Myocyte (in vitro differentiated cells): ENCODE data around the gene ZBTB44. TPM values are rescaled to one million over a fixed set of nuclear protein-coding genes. Genes with fewer than 3 reads are reported as not detected.
A peak's percentile ranks its signal among the peaks of the same experiment; 100 is the strongest.
"Not testable (repeated sequence)": the region's sequence is repeated elsewhere in the genome, so short reads cannot be mapped to it uniquely, and the experiment has no call there.

ENCODE experiments used
- DNase-seq: peaks from one replicate; pipeline ENCODE4 v3.0.0-alpha.2; 2012; ENCODE audit warnings: low read depth
- polyA plus RNA-seq: library from polyadenylated mRNA; unstranded; fragments of >200 nt; gene quantifications from one replicate; pipeline ENCODE4 v1.2.1, GENCODE V29; 2012; ENCODE audit warnings: missing spikeins
- total RNA-seq: library from RNA; depleted of rRNA; stranded (reverse); fragments of >200 nt; gene quantifications from 2 replicates; pipeline ENCODE4 v1.2.3, GENCODE V29; 2014

The ZBTB44 gene, protein sequence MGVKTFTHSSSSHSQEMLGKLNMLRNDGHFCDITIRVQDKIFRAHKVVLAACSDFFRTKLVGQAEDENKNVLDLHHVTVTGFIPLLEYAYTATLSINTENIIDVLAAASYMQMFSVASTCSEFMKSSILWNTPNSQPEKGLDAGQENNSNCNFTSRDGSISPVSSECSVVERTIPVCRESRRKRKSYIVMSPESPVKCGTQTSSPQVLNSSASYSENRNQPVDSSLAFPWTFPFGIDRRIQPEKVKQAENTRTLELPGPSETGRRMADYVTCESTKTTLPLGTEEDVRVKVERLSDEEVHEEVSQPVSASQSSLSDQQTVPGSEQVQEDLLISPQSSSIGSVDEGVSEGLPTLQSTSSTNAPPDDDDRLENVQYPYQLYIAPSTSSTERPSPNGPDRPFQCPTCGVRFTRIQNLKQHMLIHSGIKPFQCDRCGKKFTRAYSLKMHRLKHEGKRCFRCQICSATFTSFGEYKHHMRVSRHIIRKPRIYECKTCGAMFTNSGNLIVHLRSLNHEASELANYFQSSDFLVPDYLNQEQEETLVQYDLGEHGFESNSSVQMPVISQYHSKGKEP
- total RNA-seq: 20.5 and 28.3 TPM in 2 replicates
- polyA plus RNA-seq: 5.5 TPM

DNA sequence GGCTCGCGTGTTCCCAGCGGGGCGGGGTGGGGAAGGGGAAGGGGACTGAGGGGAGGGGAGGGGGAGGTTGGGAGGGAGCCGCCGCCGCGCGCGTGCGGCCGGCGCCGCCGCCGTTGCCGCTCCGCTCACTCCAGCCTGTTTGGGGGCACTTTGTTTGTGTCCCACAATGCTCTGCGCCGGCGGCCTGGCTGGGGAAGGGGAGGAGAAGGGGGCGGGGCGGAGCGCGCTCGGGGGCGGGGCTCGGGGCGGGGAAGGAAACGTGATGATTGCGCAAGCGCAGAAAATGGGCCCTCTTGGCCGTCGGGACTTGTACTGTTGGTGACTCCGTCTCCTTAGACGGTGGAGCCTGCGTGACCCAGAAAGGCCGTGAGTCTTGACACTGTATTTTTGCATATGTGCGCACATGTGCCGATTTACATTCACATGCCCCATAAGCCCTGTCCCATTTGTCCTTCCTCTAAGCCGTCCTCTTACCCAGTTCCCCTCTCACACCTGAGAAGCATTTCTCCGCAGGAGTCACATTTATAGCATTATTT is at the start of gene ZBTB44:
Gene ZBTB44, minus strand, starts transcription at position 168 of the 536 bp plus-strand sequence. CDS start 53,044 bp downstream, outside the sequence.
- DNase-seq: peak; percentile 91

DNA sequence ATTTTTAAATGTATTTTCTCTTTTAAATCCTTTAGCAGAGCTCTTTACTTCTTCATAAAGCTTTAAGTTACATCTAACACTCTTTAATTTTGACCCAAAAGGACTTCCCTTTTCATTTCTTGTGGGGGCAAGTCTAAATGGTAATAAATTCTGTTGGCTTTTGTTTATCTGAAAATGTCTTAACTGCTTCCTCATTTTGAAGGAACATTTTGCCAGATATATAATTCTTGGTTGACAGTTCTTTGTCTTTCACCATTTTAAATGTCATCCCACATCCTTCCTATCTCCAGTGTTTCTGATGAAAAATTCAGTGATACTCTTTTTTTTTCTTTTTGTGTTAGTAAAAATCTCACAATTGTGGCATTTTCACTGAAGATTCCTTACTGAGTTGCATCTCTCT is 44.7 kb upstream of the ZBTB44 start:
- DNase-seq: no peak

DNA sequence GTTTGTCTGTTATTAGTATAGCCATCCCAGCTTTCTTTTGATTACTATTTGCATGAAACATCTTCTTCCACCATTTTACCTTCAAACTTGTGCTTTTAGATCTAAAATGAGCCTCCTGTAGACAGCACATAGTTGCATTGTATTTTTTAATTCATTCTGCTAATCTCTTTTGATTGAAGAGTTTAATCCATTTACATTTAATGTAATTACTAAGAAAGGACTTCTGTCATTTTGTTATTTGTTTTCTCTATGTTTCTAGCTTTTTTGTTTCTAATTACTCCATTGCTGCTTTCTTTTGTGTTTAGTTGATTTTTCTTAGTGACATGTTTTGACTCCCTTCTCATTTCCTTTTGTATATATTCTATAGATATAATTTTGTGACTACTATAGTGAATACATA is 43.7 kb upstream of the ZBTB44 start:
- DNase-seq: no peak

DNA sequence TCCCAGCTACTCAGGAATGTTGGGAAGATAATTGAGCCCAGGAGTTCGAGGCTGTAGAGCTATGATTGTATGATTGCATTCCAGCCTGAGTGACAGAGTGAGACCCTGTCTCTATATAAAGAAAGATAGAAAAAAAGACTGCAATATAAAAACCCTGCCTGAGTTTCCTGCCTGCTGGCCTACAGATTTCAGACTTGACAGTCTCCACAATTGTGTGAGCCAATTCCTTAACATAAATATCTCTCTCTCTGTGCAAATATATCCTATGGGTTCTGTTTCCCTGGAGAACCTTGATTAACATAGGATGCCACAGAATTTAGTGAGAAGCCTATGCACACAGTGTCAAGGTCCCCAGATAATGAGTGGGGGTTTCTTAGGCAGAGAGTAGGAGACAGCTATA is 32.5 kb upstream of the ZBTB44 start:
- DNase-seq: no peak

DNA sequence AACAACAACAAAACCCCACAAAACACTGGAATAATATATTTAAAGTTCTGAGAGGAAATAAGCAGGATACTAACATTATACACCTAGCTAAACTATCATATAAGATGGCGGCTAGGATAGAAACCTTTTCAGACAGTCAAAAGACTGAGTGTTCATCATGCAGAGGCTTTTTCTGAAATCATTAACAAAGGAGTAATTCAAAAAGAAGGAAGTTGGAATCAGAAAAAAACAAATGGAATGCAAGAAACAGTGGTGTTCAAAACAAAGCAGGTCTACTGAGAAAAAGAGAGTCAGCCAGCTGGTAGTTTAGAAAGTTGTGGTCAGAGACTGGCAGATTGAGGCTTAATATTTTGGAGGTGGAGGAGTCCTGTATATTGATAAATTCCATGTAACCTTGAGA is 30.1 kb upstream of the ZBTB44 start:
- DNase-seq: no peak

DNA sequence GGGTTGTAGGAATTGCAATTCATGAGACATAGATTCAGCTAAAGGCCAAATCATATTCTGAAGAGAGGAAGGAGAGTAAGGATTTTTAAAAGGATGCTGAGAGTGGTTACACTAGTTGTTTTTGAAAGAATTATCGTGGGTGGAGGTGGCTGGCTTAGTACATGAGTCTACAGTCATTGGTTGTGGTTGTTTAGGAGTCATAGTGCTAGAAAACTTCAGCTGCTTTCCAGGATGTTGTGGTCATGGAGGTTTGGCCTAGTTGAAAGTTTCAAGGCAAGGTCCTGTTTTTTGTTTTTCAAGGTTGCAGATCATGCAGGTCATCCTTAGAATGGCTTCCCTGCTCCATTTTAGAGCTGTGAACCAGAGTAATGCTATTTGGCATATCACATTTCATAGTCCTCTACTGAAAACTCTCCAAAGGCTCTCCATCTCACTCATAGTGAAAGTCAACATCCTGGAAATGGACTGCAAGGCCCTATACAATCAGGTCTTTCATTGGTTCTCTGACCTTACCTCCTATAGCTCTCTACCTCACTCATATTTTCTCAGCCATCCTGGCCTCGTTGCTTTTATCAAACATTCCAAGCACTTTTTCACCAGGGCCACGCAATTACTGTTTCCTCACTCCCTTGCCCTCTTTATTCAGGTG is 26.1 kb upstream of the ZBTB44 start:
- peak; percentile 6 for DNase-seq

DNA sequence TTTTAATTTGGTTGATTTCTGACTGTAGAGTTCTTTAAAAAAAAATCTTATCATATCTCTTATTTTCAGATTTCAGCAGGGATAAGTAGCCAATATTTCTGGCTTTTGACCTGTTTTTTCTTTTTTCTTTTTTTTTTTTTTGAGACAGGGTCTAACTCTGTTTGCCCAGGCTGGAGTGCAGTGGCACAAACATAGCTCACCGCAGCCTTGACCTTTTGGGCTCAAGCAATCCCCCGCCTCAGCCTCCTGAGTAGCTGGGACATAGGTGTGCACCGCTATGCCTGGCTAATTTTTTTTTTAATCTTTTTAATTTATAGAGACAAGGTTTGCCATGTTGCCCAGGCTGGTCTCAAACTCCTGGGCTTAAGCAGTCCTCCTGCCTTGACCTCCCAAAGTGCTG is 23.9 kb upstream of the ZBTB44 start:
- no peak for DNase-seq

DNA sequence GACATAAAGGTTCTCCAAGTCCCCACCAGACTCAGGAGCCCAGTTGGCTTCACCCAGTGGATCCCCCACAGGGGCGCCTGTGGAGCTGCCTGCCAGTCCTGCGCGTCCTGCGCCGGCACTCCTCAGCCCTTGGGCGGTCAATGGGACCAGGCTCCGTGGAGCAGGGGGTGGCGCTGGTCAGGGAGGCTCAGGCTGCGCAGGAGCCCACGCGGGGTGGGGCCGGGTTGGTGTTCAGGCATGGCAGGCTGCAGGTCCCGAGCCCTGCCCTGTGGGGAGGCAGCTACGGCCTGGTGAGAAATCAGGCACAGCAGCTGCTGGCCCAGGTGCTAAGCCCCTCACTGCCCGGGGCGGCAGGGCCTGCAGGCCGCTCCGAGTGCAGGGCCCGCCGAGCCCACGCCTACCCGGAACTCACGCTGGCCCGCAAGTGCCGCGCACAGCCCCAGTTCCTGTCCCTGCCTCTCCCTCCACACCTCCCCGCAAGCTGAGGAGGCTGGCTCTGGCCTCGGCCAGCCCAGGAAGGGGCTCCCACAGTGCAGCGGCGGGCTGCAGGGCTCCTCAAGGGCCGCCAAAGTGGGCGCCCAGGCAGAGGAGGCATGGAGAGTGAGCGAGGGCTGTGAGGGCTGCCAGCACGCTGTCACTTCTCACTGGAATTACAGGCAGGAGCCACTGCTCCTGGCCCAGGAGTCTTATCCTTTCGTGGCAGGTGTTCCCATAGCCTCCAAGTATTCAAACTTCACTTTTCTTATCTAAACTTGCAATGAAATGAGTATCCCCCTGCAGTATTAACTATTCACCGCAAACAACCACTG is 22.8 kb upstream of the ZBTB44 start:
- DNase-seq: no peak

DNA sequence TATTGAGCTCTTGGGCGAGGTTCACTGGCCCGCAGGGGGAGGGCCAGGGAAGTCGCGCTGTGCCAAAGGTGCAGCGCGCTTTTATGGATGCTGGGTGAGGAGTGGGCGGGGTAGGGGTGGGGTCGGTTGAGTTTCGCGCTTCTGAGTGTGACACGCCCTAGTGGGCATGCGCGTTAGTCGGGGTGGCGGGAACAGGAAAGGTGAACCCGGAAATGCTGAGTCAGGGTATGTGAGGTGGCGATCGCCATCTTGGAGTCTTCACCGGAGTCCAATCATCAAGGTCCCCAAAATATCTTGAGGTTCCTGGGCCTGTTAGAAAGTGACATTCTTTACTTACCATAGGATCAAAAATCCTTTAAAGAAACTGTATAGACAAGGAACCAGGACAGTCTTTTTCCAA is 16.7 kb upstream of the ZBTB44 start:
- not testable (repeated sequence) for DNase-seq

DNA sequence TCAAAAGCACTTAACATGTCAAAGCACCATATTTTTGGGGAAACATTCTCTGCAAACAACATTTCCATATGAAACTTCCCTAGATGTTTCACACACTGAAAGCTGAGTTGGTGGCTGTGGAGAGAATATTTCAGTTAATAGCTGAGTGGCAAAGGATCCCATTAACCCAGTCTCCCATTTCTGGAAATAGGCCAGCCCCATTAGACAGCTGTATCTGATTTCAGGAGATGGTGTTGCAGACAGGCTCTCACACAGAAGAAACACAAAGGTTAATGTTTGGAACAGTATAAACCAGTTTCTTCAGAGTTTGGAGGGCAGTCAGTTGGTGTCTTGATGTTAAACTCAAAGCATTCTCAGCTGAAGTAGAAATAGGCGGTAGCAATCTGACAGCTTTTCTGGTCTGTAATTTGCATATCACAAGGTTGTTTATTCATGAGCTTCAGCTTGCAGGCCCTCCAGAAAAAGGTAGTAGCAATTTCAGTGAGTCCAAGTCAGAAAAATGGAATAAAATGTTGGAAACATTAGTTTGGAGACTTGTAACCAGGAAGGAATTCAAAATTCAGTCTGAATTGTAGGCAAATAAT is 15.5 kb upstream of the ZBTB44 start:
- peak; percentile 31 for DNase-seq

DNA sequence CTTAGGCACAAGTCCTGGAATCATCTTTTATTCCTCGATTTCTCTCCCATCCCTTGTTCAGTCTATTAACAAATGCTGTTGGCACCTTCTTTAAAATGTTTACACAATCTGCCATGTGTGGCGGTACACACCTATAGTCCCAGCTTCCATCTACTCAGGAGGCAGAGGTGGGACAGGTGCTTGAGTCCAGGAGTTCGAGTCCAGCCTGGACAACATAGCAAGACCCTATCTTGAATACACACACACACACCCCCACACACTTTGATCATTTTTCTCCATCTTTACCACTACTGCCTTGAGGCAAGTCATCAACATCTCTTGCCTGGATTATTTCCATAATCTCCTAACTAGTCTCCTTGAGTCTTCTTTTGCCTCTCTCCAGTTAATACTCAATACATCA is 13.7 kb upstream of the ZBTB44 start:
- no peak for DNase-seq

DNA sequence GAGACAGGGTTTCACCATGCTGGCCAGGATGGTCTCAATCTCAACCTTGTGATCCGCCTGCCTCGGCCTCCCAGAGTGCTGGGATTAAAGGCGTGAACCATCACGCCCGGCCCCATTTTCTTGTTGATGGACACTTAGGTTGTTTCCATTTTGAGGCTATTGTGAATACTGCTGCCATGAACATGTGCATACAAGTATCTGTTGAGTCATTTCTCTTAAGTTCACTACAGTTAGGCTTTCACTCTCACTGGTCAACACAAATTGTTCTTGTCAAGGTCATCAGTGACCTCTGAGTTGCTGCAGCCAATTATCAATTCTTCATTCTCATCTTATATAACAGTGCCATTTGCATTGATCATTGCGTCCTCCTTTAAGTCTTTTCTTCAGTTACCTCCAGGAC is 13.0 kb upstream of the ZBTB44 start:
- DNase-seq: no peak

DNA sequence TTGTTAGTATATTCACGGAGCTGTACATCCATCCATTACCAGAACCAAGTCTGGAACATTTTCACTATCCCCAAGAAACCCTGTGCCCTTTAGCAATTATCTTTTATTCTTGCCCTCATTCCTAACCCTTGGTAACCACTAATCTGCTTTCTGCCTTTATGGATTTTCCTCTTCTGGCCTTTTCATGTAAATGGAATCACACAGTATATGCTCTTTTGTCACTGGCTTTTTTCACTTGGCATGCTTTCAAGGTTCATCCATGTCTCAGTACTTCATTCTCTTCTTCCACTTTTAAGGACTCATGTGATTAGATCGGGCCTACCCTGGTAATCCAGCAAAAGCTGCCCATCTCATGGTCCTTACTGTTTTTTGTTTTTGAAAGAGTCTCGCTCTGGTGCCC is 11.0 kb upstream of the ZBTB44 start:
- DNase-seq: no peak

DNA sequence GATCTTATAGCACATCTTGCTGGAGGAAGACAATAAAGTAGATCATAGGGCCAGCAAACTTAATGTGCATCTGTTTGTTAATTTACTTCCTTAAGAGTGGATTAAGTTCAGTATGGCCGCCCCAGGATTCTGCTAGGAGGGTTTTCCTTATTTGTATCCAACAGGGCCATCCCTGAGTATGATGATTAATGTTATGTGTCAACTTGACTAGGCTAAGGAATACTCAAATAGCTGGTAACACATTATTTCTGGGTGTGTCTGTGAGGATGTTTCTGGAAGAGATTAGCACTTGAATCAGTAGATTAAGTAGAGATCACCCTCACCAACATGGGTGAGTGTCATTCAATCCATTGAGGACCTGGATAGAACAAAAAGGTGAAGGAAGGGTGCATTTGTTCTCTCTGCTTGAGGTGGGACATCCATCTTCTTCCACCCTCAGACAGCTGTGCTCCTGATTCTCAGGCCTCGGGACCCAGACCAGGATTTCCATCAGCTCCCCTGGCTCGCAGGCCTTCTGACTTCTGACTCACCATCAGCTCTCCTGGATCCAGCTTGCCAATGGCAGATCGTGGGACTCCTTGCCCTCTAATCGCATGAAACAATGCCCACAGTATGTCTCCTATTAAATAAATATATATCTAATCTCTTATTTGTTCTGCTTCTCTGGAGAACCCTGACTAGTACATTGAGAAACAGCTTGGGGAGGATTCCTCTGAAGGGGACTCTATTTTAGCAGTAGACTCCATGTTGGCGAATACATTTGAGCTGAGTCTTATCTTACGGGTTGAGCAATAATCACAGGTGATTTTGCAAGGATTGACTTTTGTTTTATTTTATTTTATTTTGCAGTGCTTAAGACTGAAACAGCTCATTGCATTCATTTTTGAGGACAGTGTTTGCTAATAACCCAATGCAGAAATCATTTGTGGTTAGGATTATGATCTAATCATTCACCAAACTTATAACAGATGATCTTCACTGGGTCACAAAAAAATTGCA is 9.0 kb upstream of the ZBTB44 start:
- no peak for DNase-seq

DNA sequence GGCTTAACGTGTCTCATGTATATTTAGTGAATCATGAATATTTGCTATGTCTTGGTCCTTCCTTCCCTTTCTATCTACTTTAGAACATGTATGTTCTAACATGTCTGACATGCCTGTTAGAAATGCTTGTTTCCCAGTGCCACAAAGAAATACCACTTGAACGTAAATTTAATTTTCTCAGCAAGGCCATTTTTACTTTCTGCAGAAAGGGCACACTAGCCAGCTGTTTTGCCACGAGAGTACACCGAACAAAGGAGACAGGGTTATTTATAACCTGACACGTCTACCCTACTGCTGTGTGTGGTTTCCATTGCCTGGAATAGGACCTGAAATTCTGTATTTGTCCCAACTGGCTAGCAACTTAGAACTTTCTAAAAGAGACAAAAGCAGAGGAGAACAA is 7.4 kb upstream of the ZBTB44 start:
- DNase-seq: no peak

DNA sequence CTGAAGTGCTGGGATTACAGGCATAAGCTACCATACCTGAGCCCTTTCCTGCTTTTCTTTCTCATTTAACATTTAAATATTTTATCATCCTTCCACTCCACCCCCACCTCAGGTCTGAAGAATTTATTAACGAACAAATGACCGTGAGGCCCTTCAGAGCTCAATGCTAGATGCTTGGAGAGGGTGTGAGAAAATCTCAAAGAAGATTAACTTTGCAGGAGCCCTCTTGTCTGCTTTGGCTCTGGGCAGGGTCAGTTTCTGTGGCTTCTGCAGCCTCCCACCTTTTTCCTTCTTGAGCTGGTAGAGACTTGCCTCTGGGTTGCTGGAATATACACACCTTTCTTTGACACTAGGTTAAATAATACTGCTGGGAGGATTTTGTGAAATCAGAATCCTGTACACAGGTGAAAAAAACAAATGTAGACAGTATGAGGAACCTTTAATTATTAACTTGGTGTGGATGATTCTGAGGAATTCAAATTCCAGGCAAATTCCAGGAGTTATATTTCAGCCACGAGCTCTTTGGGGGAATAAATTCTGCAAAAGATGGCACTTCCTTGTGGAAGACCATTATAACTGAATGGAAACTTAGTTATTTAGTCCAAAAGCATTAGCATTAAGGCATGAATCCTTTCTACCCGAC is 3.4 kb upstream of the ZBTB44 start:
- no peak for DNase-seq

DNA sequence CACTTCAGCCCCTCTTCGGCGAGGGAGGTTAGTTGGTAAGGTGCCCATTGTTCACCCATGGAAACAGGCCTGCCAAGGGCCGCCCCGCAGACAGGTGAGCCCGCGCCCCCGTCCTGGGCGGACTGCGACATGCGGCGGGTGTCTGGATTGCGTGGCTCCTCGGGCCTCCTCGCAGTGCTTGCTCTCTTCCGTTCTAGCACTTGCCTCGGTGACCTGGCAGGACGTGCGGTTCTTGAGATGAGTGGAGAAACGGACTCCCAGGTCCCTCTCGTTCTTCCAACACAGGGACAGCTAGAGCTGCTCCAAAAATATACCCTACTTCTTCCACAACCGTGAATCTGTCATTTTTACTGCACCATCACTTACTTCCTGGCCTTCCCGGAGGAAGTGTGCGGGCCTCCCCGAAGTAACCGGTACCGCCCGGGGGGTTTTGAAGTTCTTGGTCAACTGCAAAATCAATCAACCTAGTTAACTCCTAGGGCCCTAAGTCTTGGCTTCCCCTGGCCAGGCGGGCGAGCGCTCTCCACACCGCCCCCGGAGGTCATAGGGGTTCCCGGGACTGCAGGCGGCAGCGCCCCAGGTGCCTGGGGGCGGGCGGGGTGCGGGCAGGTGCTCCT is 745 bp upstream of the ZBTB44 start:
- DNase-seq: no peak

DNA sequence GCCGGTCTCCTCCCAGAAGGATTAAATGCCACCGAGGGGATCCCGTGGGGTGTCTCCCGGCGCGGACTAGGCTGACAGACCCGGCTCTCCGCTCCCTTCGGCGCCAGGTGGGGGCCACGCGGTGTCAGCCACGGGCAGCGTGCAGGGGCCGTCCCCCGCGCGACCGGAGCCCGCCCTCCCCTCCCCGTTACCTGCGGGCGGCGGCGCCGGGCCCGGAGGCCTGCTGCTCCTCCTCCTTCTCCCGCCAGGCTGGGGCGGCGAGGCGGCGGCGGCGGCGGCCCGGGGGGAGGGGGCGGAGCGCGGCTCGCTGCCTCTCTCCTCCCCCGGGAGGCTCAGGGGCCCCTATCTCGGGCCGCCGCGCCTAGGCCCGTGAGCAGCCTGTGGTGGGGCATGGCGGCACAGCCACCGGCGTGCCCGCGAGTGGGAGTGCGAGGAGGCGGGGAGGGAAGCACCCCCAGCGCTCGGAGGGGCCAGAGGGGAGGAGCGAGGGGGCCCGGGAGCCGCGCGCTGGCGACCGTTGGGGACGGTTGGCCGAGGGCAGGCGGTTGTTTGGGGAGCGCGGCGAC is 450 bp downstream of the ZBTB44 start:
- peak; percentile 60 for DNase-seq
